Keratinocyte (primary cell): Measurements from ENCODE around the gene DDX43. TPM values are rescaled to one million over a fixed set of nuclear protein-coding genes. Genes with fewer than 3 reads are reported as not detected.

Source experiments
- DNase-seq: peaks from one replicate; pipeline ENCODE4 v3.0.0-alpha.2; 2011; ENCODE audit warnings: low read depth, missing footprints, low spot score
- FAIRE-seq: peaks from 2 replicates; lab custom pipeline; 2011; peaks lifted over from hg19 to GRCh38; lab: Jason Lieb, UNC
- H2AFZ ChIP-seq: 2 replicates; pipeline ENCODE4 v1.6.0; 2012; ENCODE audit warnings: low read length, control low read depth, inconsistent platforms; ENCODE audit not compliant: control insufficient read depth
- H3K27ac ChIP-seq: 2 replicates; pipeline ENCODE4 v1.5.1; 2011; ENCODE audit warnings: low read length; ENCODE audit not compliant: control insufficient read depth, insufficient read depth
- H3K27me3 ChIP-seq: 3 replicates; pipeline ENCODE4 v1.6.0; 2011; ENCODE audit warnings: low read length; ENCODE audit not compliant: control insufficient read depth, insufficient read depth; ENCODE audit errors: extremely low read depth
- H3K36me3 ChIP-seq, 2 experiments: 2 replicates in 1 of 2; 3 replicates in 1 of 2; pipeline ENCODE4 v1.5.1; 2011; ENCODE audit warnings: low read length in 2 of 2, mild to moderate bottlenecking in 1 of 2; ENCODE audit not compliant: control insufficient read depth in 2 of 2, insufficient read depth in 2 of 2; ENCODE audit errors: extremely low read depth in 1 of 2
- H3K4me1 ChIP-seq: 3 replicates; pipeline ENCODE4 v1.5.1; 2011; ENCODE audit warnings: low read length; ENCODE audit not compliant: control insufficient read depth, insufficient read depth; ENCODE audit errors: extremely low read depth
- H3K4me2 ChIP-seq: 3 replicates; pipeline ENCODE4 v1.6.0; 2011; ENCODE audit warnings: low read depth, low read length; ENCODE audit not compliant: control insufficient read depth, insufficient read depth; ENCODE audit errors: extremely low read depth
- H3K4me3 ChIP-seq, 3 experiments: fragments of 200-600 bp in 1 of 3; sonication (generic) in 1 of 3; 2 replicates in 2 of 3; 3 replicates in 1 of 3; pipeline ENCODE4 v1.5.1; 2011 to 2016; ENCODE audit warnings: low read length in 3 of 3, mild to moderate bottlenecking in 3 of 3, control low read depth in 2 of 3, inconsistent platforms in 1 of 3, low read depth in 1 of 3, mixed read lengths in 1 of 3, mixed run types in 1 of 3, moderate library complexity in 1 of 3; ENCODE audit not compliant: control insufficient read depth in 2 of 3, insufficient read depth in 2 of 3; ENCODE audit errors: extremely low read depth in 1 of 3
- H3K79me2 ChIP-seq: 2 replicates; pipeline ENCODE4 v1.6.0; 2012; ENCODE audit warnings: low read length; ENCODE audit not compliant: control insufficient read depth, insufficient read depth
- H3K9ac ChIP-seq: 3 replicates; pipeline ENCODE4 v1.6.0; 2011; ENCODE audit warnings: low read length; ENCODE audit not compliant: control insufficient read depth, insufficient read depth; ENCODE audit errors: extremely low read depth
- H3K9me1 ChIP-seq: 3 replicates; pipeline ENCODE4 v1.6.0; 2011; ENCODE audit warnings: low read length; ENCODE audit not compliant: control insufficient read depth, insufficient read depth; ENCODE audit errors: extremely low read depth
- H3K9me3 ChIP-seq: 2 replicates; pipeline ENCODE4 v1.5.1; 2012; ENCODE audit warnings: low read depth, low read length; ENCODE audit not compliant: control insufficient read depth
- H4K20me1 ChIP-seq: 3 replicates; pipeline ENCODE4 v1.6.0; 2011; ENCODE audit warnings: low read length; ENCODE audit not compliant: control insufficient read depth, insufficient read depth; ENCODE audit errors: extremely low read depth
- EZH2 ChIP-seq: IDR thresholded peaks from one replicate; pipeline ENCODE4 v1.6.1; 2012; ENCODE audit warnings: inconsistent platforms, mild to moderate bottlenecking, low read length, moderate library complexity
- dilution Hi-C: fragments of 300-500 bp; cut with MboI; formaldehyde crosslinking; loops from one replicate; pipeline ENCODE4 v1.7.0; 2020; ENCODE audit warnings: low sequenced_read_pairs; ENCODE audit not compliant: extremely low pct_ligation_motif_present
- polyA plus RNA-seq, 5 experiments: library from polyadenylated mRNA; depleted of rRNA in 3 of 5; stranded (reverse) in 3 of 5; stranded (forward) in 1 of 5; unstranded in 1 of 5; fragments of >200 nt; gene quantifications; 1 replicate in 1 of 5; 2 replicates in 3 of 5; 3 replicates in 1 of 5; pipeline versions ENCODE4 v1.2.1 to v1.2.3, GENCODE V29; 2011 to 2012; ENCODE audit warnings: missing spikeins in 2 of 5, low read depth in 1 of 5, low replicate concordance in 1 of 5
- TF ChIP-seq, protein P1 (sequence below), 3 experiments: IDR thresholded peaks in 1 of 3; conservative IDR thresholded peaks in 1 of 3; optimal IDR thresholded peaks in 1 of 3; 2 replicates in 2 of 3; 3 replicates in 1 of 3; pipeline versions ENCODE3 to v1.5.1; 2011; ENCODE audit warnings: low read length in 3 of 3, mild to moderate bottlenecking in 3 of 3, moderate library complexity in 2 of 3, control low read depth in 1 of 3, inconsistent platforms in 1 of 3; ENCODE audit not compliant: insufficient read depth in 2 of 3; ENCODE audit errors: extremely low read depth in 1 of 3

DDX43 gene
- polyA plus RNA-seq, 1 donor (not counting 4 experiments of a cell fraction or from before 2014, with no cell fraction given): 0.33 TPM

GRCh38 chr6:73421534-73421933, 26.9 kb downstream of the DDX43 start:
- TF ChIP-seq, protein P1, sequence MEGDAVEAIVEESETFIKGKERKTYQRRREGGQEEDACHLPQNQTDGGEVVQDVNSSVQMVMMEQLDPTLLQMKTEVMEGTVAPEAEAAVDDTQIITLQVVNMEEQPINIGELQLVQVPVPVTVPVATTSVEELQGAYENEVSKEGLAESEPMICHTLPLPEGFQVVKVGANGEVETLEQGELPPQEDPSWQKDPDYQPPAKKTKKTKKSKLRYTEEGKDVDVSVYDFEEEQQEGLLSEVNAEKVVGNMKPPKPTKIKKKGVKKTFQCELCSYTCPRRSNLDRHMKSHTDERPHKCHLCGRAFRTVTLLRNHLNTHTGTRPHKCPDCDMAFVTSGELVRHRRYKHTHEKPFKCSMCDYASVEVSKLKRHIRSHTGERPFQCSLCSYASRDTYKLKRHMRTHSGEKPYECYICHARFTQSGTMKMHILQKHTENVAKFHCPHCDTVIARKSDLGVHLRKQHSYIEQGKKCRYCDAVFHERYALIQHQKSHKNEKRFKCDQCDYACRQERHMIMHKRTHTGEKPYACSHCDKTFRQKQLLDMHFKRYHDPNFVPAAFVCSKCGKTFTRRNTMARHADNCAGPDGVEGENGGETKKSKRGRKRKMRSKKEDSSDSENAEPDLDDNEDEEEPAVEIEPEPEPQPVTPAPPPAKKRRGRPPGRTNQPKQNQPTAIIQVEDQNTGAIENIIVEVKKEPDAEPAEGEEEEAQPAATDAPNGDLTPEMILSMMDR (optimal IDR thresholded peaks at IDR 0.05 in 1 of 3, IDR thresholded peaks at IDR 0.05 in 1 of 3, conservative IDR thresholded peaks at IDR 0.05 in 1 of 3; ENCODE audit: extremely low read depth in 1 of 3, insufficient read depth in 2 of 3, low read length in 3 of 3): no peak
- no peak for TF ChIP-seq EZH2
- no peaks in the 10 kb centered on the region for H3K27me3 ChIP-seq
- H3K4me2 ChIP-seq: no peak overlapping the region
- no peak overlapping the region for H3K4me3 ChIP-seq
- H3K27ac ChIP-seq: no peak overlapping the region
- no peaks in the 10 kb centered on the region for H3K9me1 ChIP-seq
- H3K4me1 ChIP-seq: no peaks in the 10 kb centered on the region
- FAIRE-seq: peak; percentile 23
- H3K9me3 ChIP-seq: no peaks in the 10 kb centered on the region
- no peaks in the 10 kb centered on the region for H3K36me3 ChIP-seq
- no peak overlapping the region for H3K9ac ChIP-seq
- no peaks in the 10 kb centered on the region for H3K79me2 ChIP-seq
- dilution Hi-C loops: no loop called here
- no peaks in the 10 kb centered on the region for H4K20me1 ChIP-seq
- no peak overlapping the region for H2AFZ ChIP-seq
- no peak for DNase-seq

- dilution Hi-C loops: no loop called here
- TF ChIP-seq, protein P1 (optimal IDR thresholded peaks at IDR 0.05 in 1 of 3, IDR thresholded peaks at IDR 0.05 in 1 of 3, conservative IDR thresholded peaks at IDR 0.05 in 1 of 3; ENCODE audit: extremely low read depth in 1 of 3, insufficient read depth in 2 of 3, low read length in 3 of 3): no peak
- H2AFZ ChIP-seq: no peak overlapping the region
- no peak overlapping the region for H3K4me2 ChIP-seq
- no peaks in the 10 kb centered on the region for H4K20me1 ChIP-seq
- no peaks in the 10 kb centered on the region for H3K9me3 ChIP-seq
- H3K4me1 ChIP-seq: no peaks in the 10 kb centered on the region
- H3K36me3 ChIP-seq: no peaks in the 10 kb centered on the region
- no peak overlapping the region for H3K9ac ChIP-seq
- DNase-seq: no peak
- H3K27me3 ChIP-seq: no peaks in the 10 kb centered on the region
- no peak for FAIRE-seq
- H3K27ac ChIP-seq: no peak overlapping the region
- no peaks in the 10 kb centered on the region for H3K9me1 ChIP-seq
- no peak overlapping the region for H3K4me3 ChIP-seq
- H3K79me2 ChIP-seq: no peaks in the 10 kb centered on the region
Observed at GRCh38 chr6:73435236-73435635, 40.6 kb downstream of the DDX43 start.
